ENCODE results near the gene CDADC1.
"Not testable (repeated sequence)": the region's sequence is repeated elsewhere in the genome, so short reads cannot be mapped to it uniquely, and the experiment has no call there.

Gene CDADC1

GRCh38 chr13:49326222-49326917 lies 78.6 kb downstream of the CDADC1 start:
- H3K9me3 Mint-ChIP-seq: no peaks in the 10 kb centered on the region
- peaks cover 6% of the 10 kb centered on the region for H3K36me3 Mint-ChIP-seq (ENCODE audit: low read depth)
- H3K4me3 Mint-ChIP-seq: no peak overlapping the region
- intact Hi-C loops (cut with micrococcal nuclease): no loop called here
- no peak overlapping the region for H3K27ac Mint-ChIP-seq
- H3K27me3 Mint-ChIP-seq: no peaks in the 10 kb centered on the region
- no peaks in the 10 kb centered on the region for H3K4me1 Mint-ChIP-seq (ENCODE audit: low read depth)

DNA sequence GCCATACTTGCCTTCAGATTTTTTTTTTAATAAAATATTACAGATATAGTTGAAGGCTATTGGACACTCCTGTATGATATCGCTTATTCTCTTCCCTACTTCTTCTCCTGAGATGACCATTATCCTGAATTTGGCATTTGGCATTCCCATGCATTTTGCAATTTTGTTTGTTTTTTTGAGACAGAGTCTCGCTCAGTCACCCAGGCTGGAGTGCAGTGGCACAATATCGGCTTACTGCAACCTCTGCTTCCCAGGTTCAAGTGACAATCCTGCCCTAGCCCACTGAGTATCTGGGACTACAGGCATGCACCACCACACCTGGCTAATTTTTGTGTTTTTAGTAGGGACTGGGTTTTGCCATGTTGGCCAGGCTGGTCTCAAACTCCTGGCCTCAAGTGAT lies 79.4 kb downstream of the CDADC1 start:
- H3K36me3 Mint-ChIP-seq (ENCODE audit: low read depth); H3K9me3 Mint-ChIP-seq; H3K4me3 Mint-ChIP-seq; H3K4me1 Mint-ChIP-seq (ENCODE audit: low read depth); H3K27ac Mint-ChIP-seq; intact Hi-C loops (cut with micrococcal nuclease); H3K27me3 Mint-ChIP-seq: not testable (repeated sequence)

DNA sequence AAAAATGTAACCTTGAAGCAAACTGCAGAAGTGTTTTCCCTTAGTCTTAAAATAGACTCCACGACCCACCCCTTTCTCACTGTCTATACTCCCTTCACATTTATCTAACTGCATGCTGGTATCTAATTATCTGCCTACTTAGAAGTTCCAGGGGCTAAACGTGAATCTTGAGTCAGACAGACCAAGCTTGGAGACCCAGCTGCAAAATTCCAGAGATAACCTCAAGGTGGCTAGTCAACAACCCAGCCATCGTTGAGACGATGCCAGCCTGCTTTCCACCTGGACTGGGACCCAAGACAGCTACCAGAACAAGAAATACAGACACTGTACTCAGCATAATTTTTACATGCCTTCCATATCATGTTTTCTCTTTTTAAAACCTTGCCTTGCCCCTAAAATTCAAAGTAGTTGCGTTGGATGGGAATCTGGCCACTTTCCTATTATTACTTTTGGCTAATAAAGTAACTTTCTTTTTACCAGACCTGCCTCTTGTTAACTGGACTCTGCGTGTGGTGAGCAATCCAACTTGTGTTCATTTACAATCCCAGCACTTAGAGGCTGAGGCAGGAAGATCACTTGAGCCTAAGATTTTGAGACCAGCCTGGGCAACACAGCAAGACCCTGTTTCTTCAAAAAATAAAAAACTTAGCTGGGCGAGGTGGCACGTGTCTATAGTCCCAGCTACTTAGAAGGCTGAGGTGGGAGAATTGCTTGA lies 82.3 kb downstream of the CDADC1 start:
- H3K4me1 Mint-ChIP-seq (ENCODE audit: low read depth): no peaks in the 10 kb centered on the region
- no peaks in the 10 kb centered on the region for H3K27me3 Mint-ChIP-seq
- no peaks in the 10 kb centered on the region for H3K9me3 Mint-ChIP-seq
- peaks cover 6% of the 10 kb centered on the region for H3K36me3 Mint-ChIP-seq (ENCODE audit: low read depth)
- intact Hi-C loops (cut with micrococcal nuclease): no loop called here
- no peak overlapping the region for H3K4me3 Mint-ChIP-seq
- H3K27ac Mint-ChIP-seq: no peak overlapping the region

DNA sequence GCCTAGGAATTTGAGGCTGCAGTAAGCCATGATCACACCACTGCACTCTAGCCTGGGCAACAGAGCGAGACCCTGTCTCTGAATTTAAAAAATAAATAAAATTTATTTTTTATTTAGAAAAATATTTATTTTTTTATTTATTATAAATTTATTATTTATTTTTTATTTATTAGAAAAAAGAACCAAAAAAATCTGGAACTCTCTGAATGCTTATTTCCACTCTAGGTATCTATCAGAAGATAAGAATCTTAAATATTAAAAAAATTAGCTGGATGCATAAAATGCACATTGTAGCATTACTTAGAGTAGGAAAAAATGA lies 82.8 kb downstream of the CDADC1 start:
- Mint-ChIP-seq H3K9me3 (no peaks in the 10 kb centered on the region), H3K4me3 (no peak overlapping the region), H3K36me3 (ENCODE audit: low read depth) (peaks cover 6% of the 10 kb centered on the region), H3K27ac (no peak overlapping the region), H3K27me3 (no peaks in the 10 kb centered on the region), H3K4me1 (ENCODE audit: low read depth) (no peaks in the 10 kb centered on the region)
- intact Hi-C loops (cut with micrococcal nuclease): no loop called here

GRCh38 chr13:49336655-49337054 lies 88.9 kb downstream of the CDADC1 start:
- intact Hi-C loops (cut with micrococcal nuclease): no loop called here
- no peaks in the 10 kb centered on the region for H3K36me3 Mint-ChIP-seq (ENCODE audit: low read depth)
- H3K27ac Mint-ChIP-seq: no peak overlapping the region
- H3K27me3 Mint-ChIP-seq: no peaks in the 10 kb centered on the region
- no peak overlapping the region for H3K4me3 Mint-ChIP-seq
- no peaks in the 10 kb centered on the region for H3K4me1 Mint-ChIP-seq (ENCODE audit: low read depth)
- no peaks in the 10 kb centered on the region for H3K9me3 Mint-ChIP-seq

DNA sequence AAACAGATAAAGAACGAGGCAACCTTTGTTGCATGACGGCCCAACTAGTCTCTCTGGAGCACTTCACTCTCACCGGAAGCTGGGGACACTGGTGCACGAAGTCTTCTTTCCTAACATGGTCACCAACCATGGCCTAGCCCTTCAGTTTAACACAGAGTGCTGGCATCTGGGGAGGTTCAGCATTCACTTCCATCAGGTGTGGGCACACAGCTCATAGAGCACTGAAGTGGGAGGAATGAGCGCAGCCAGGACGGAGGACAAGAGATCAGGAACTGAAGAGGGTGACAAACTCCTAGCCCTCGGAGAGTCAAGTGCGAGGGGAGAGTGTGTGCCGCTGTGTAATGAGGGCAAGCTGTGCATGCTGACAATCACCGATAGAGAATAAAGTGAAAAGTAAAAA lies 92.4 kb downstream of the CDADC1 start:
- intact Hi-C loops (cut with micrococcal nuclease): no loop called here
- Mint-ChIP-seq H3K9me3 (no peaks in the 10 kb centered on the region), H3K4me1 (ENCODE audit: low read depth) (no peaks in the 10 kb centered on the region), H3K36me3 (ENCODE audit: low read depth) (no peaks in the 10 kb centered on the region), H3K4me3 (no peak overlapping the region), H3K27me3 (no peaks in the 10 kb centered on the region), H3K27ac (no peak overlapping the region)

DNA sequence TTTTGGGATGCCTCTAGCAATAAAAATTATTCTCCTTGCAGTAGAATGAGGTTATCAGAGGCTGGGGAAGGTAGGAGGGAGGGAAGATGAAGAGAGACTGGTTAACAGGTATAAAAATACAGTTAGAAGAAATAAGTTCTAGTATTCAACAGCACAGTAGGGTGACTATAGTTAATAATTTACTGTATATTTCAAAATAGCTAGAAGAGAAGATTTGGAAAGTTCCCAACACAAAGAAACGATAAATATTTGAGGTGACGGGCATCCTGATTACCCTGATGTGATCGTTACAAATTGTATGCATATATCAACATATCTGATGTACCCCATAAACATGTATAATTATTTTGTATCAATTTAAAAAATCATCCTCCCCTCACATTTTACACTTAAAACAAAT lies 93.8 kb downstream of the CDADC1 start:
- Mint-ChIP-seq H3K36me3 (ENCODE audit: low read depth) (no peaks in the 10 kb centered on the region), H3K27ac (no peak overlapping the region), H3K9me3 (no peaks in the 10 kb centered on the region), H3K4me1 (ENCODE audit: low read depth) (no peaks in the 10 kb centered on the region), H3K4me3 (no peak overlapping the region), H3K27me3 (no peaks in the 10 kb centered on the region)
- intact Hi-C loops (cut with micrococcal nuclease): no loop called here

- H3K27ac Mint-ChIP-seq: no peak overlapping the region
- H3K9me3 Mint-ChIP-seq: no peaks in the 10 kb centered on the region
- H3K4me1 Mint-ChIP-seq (ENCODE audit: low read depth): no peaks in the 10 kb centered on the region
- no peaks in the 10 kb centered on the region for H3K27me3 Mint-ChIP-seq
- intact Hi-C loops (cut with micrococcal nuclease): no loop called here
- no peak overlapping the region for H3K4me3 Mint-ChIP-seq
- no peaks in the 10 kb centered on the region for H3K36me3 Mint-ChIP-seq (ENCODE audit: low read depth)
Observed at GRCh38 chr13:49341941-49342340, 94.2 kb downstream of the CDADC1 start.

DNA sequence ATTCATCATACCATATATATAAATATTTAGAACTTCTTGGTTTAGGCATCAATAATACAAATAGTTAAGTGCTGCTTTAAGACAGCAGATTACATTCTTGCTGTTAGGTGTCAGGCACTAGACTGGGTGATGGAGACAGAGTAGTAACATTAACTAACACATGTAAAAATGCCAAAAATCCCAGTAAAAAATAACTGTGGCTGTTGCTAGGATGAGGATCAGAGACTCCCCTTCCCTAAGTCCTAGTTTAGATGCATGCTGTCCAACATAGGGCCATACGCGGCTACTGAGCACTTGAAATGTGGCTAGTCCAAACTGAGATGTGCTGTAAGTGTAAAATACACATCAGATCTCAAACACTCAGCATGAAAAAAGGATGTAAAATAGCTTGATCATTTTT lies 94.7 kb downstream of the CDADC1 start:
- Mint-ChIP-seq H3K36me3 (ENCODE audit: low read depth) (no peaks in the 10 kb centered on the region), H3K4me3 (no peak overlapping the region), H3K9me3 (no peaks in the 10 kb centered on the region), H3K27ac (no peak overlapping the region), H3K4me1 (ENCODE audit: low read depth) (no peaks in the 10 kb centered on the region), H3K27me3 (no peaks in the 10 kb centered on the region)
- intact Hi-C loops (cut with micrococcal nuclease): no loop called here
